ENCODE data around the gene ROR1. TPM values are rescaled to one million over a fixed set of nuclear protein-coding genes. Genes with fewer than 3 reads are reported as not detected.

ROR1 gene
- total and polyA plus RNA-seq, 2 donors (not counting 3 experiments of a cell fraction or from before 2014, with no cell fraction given) = 2.6 to 3.5 TPM

DNA sequence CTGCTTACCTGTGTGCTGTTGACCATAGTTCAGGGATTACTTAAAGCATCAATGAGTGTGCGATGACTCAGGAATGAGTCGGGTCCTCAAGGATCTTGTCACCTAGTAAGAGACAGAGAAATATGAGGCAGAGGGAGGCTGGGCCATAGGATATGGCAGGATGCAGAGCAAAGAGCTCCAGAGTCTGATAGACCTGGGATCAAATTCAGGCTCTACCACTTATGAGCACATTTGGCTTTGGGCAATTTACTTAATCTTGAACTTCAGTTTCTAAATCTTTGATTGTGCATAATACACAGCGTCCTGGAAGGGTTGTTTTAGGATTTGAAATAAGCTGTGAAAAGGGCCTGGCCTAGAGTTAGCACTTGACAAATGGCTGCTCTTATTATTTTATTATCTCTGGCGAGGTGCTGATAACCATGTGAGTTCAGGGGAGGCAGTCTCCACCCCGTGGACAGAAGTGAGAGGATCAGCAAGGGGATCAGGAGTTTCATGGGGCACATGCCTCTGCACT lies 94.5 kb downstream of the ROR1 start:
- dilution Hi-C loops (cut with MboI; ENCODE audit: extremely low pct_ligation_motif_present, low sequenced_read_pairs) = no loop called here
- Histone ChIP-seq H2AFZ (ENCODE audit: low read depth, low read length) (no peak overlapping the region), H3K4me1 (ENCODE audit: control insufficient read depth, extremely low read depth, insufficient read depth, low read length) (no peaks in the 10 kb centered on the region), H3K9me3 (replicated peaks; ENCODE audit: control insufficient read depth, insufficient read depth, low read length) (no peaks in the 10 kb centered on the region), H3K4me2 (ENCODE audit: insufficient read depth, low read length) (no peak overlapping the region), H4K20me1 (replicated peaks; ENCODE audit: control insufficient read depth, extremely low read depth, insufficient read depth, low read length) (no peaks in the 10 kb centered on the region), H3K27ac (ENCODE audit: insufficient read depth, low read depth, low read length) (no peak overlapping the region), H3K36me3 (ENCODE audit: control insufficient read depth in 2 of 2, extremely low read depth in 1 of 2, insufficient read depth in 2 of 2, low read length in 2 of 2) (no peaks in the 10 kb centered on the region), H3K79me2 (ENCODE audit: control insufficient read depth, insufficient read depth, low read length) (no peaks in the 10 kb centered on the region), H3K9ac (replicated peaks; ENCODE audit: extremely low read depth, insufficient read depth, low read length) (no peak overlapping the region), H3K4me3 (replicated peaks in 1 of 3; ENCODE audit: insufficient read depth in 1 of 3, low read depth in 1 of 3, low read length in 3 of 3) (no peak overlapping the region), H3K9me1 (replicated peaks; ENCODE audit: control insufficient read depth, extremely low read depth, insufficient read depth, low read length) (no peaks in the 10 kb centered on the region), H3K27me3 (ENCODE audit: control insufficient read depth in 2 of 2, insufficient read depth in 2 of 2, low read length in 2 of 2) (no peaks in the 10 kb centered on the region)
- FAIRE-seq (no peak), DNase-seq (ENCODE audit: low read depth, low spot score) (peak; percentile 8)
- ChIA-PET CTCF (interaction anchor here (1.2 to 2.3 kb wide), 3 partner anchors 29 to 194 kb away, joined by 3 to 12 read pairs (median 4); no protein-coding TSS in a partner anchor), POLR2A (no interaction called here)
- no TSS peak for BruUV-seq (replicated peaks)
- intact Hi-C loops (cut with micrococcal nuclease) = loop anchor here (2.0 kb wide), 1 partner anchor 176 kb away; no protein-coding TSS in a partner anchor
- TF ChIP-seq FOS (IDR thresholded peaks at IDR 0.05; ENCODE audit: borderline replicate concordance, insufficient read depth, low read length) (peak; percentile 51), POLR2A (IDR thresholded peaks at IDR 0.05; ENCODE audit: low read depth, low read length) (no peak), EZH2 (IDR thresholded peaks at IDR 0.05; ENCODE audit: borderline replicate concordance, low read depth, low read length, severe bottlenecking) (no peak), GATA2 (IDR thresholded peaks at IDR 0.05; ENCODE audit: insufficient read depth, insufficient read length, low read depth, low read length) (no peak), MYC (IDR thresholded peaks at IDR 0.05; ENCODE audit: low read depth, low read length) (no peak), POLR2AphosphoS5 (IDR thresholded peaks at IDR 0.05; ENCODE audit: insufficient read depth, low read depth, low read length) (no peak)
- TF ChIP-seq, protein P1, sequence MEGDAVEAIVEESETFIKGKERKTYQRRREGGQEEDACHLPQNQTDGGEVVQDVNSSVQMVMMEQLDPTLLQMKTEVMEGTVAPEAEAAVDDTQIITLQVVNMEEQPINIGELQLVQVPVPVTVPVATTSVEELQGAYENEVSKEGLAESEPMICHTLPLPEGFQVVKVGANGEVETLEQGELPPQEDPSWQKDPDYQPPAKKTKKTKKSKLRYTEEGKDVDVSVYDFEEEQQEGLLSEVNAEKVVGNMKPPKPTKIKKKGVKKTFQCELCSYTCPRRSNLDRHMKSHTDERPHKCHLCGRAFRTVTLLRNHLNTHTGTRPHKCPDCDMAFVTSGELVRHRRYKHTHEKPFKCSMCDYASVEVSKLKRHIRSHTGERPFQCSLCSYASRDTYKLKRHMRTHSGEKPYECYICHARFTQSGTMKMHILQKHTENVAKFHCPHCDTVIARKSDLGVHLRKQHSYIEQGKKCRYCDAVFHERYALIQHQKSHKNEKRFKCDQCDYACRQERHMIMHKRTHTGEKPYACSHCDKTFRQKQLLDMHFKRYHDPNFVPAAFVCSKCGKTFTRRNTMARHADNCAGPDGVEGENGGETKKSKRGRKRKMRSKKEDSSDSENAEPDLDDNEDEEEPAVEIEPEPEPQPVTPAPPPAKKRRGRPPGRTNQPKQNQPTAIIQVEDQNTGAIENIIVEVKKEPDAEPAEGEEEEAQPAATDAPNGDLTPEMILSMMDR (IDR thresholded peaks at IDR 0.05; ENCODE audit: extremely low read depth in 1 of 2, insufficient read depth in 1 of 2, low read depth in 1 of 2, low read length in 2 of 2) = no peak
- TF ChIP-seq, protein P2, sequence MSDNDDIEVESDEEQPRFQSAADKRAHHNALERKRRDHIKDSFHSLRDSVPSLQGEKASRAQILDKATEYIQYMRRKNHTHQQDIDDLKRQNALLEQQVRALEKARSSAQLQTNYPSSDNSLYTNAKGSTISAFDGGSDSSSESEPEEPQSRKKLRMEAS (IDR thresholded peaks at IDR 0.05; ENCODE audit: insufficient read depth, insufficient read length) = no peak

Measured in endothelial cell of umbilical vein (primary cell).